Sigmoid colon (tissue), 7 donors: ENCODE measurements around the gene CTSO. TPM values are rescaled to one million over a fixed set of nuclear protein-coding genes. Genes with fewer than 3 reads are reported as not detected.

Source experiments
- DNase-seq: peaks from one replicate; pipeline ENCODE4 v3.0.0-alpha.2; 2019
- H3K27ac ChIP-seq, 4 donors: fragments of 200-600 bp; sonication (generic); one replicate each; pipeline ENCODE4 v1.5.1; 2016 to 2019; ENCODE audit warnings: mild to moderate bottlenecking in 1 of 4
- H3K27me3 ChIP-seq, 3 donors: fragments of 200-600 bp; sonication (generic); one replicate each; pipeline ENCODE4 v1.5.1; 2019; ENCODE audit warnings: mild to moderate bottlenecking in 1 of 3
- H3K36me3 ChIP-seq, 4 donors: fragments of 200-600 bp; sonication (generic); one replicate each; pipeline ENCODE4 v1.5.1; 2016 to 2019
- H3K4me1 ChIP-seq, 4 donors: fragments of 200-600 bp; sonication (generic); one replicate each; pipeline ENCODE4 v1.5.1; 2017 to 2019
- H3K4me3 ChIP-seq, 4 donors: fragments of 200-600 bp; sonication (generic); one replicate each; pipeline ENCODE4 v1.5.1; 2017 to 2019; ENCODE audit warnings: mild to moderate bottlenecking in 2 of 4, moderate library complexity in 1 of 4
- H3K9me3 ChIP-seq, 4 donors: fragments of 200-600 bp in 3 of 4; sonication (generic) in 3 of 4; one replicate each; pipeline versions ENCODE4 v1.5.1 to v1.6.1; 2013 to 2019
- EP300 ChIP-seq, 4 donors: sonication (generic); formaldehyde crosslinking; IDR thresholded peaks; one replicate each; pipeline ENCODE4 v1.6.1; 2017; ENCODE audit warnings: antibody characterized with exemption in 4 of 4
- POLR2A ChIP-seq, 2 donors: fragments of 450-650 bp; IDR thresholded peaks; one replicate each; pipeline ENCODE4 v1.6.1; 2016; ENCODE audit warnings: antibody characterized with exemption in 2 of 2, mild to moderate bottlenecking in 2 of 2, moderate library complexity in 2 of 2
- POLR2AphosphoS5 ChIP-seq, 4 donors: sonication (generic); formaldehyde crosslinking; IDR thresholded peaks; one replicate each; pipeline ENCODE4 v1.6.1; 2017; ENCODE audit warnings: antibody characterized with exemption in 4 of 4
- WGBS, 2 donors: extraction: QIAGEN DNeasy Blood & Tissue Kit; methylation state at CpG; one replicate each; pipeline ENCODE4 v1.1.7; 2013; 5-methylcytosine and 5-hydroxymethylcytosine counted together
- intact Hi-C: fragments of 100-400 bp; cut with DNase I; formaldehyde crosslinking; loops from one replicate; pipeline ENCODE4 v1.15.1; 2023
- polyA plus RNA-seq, 3 donors: library from polyadenylated mRNA; stranded (reverse); fragments of 200-250 nt; gene quantifications; one replicate each; pipeline ENCODE4 v1.2.3, GENCODE V29; 2013
- total RNA-seq, 4 donors: library from RNA; depleted of rRNA; stranded (reverse); fragments of >200 nt; gene quantifications; one replicate each; pipeline ENCODE4 v1.1.0, GENCODE V29; 2016
- TF ChIP-seq, protein P1 (sequence below), 4 experiments: fragments of 450-650 bp in 3 of 4; fragments of 200-600 bp in 1 of 4; IDR thresholded peaks; one replicate each; pipeline ENCODE4 v1.5.1; 2016 to 2019; ENCODE audit warnings: antibody characterized with exemption in 4 of 4, mild to moderate bottlenecking in 3 of 4, moderate library complexity in 2 of 4
- donor health status: healthy with polysubstance abuse.
- donor health status: Bipolar disorder and iron deficiency.
- donor health status: healthy.

Gene CTSO
- total and polyA plus RNA-seq, 7 donors, result 2.1 to 41.4 (median 26.0) TPM

DNA sequence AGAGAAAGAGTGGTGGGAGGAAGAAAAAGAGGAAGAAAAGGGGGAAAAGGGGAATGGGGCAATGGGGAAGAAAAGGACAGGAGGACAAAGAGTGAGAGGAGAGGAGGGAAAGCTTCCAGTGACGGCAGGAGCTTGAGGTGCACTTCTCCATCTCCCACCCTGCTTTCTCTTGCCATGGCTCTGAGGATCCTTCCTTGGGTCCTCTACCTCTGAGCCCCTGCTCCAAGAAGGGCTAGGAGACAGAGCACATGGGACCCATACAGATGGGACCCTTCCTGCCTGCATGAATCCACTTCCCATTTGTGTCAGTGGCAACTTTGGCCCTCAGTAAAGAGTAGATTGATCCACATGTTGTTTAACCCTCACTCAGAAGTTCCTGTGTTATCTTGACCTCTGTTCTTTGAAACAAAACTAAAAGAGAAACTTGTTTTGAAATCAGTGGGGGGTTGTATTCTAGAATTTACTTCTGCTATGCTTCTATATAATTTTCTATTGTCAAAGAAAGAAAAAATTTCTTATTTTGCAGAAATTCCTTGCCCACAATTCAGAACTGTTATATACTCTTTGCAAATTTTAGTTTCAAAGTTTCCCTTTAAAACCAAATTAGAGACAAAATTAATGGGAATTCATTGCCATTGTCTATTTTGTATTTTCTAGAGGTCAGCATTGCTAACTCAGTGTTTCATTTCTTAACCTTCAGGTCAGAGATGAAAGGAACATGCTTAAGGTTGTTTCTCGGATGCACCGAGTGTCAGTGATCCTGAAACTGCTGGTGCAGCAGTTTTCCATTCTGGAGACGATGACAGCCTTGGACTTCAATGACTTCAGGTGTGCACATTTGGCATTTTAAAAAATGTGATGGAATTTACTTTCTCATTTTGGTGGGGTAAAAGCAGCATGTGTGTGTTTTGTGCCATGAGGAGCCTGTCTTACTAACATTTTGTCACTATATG, 45.2 kb downstream of the CTSO start:
- DNase-seq, result no peak
- 87 to 92% methylated on average over 4 of the region's 4 CpGs for WGBS, 2 donors
- H3K27ac ChIP-seq, result no peak overlapping the region
- H3K4me1 ChIP-seq, result no peaks in the 10 kb centered on the region
- H3K4me3 ChIP-seq, result no peak overlapping the region
- intact Hi-C loops, result no loop called here
- no peaks in the 10 kb centered on the region for H3K27me3 ChIP-seq
- no peaks in the 10 kb centered on the region for H3K9me3 ChIP-seq
- no peaks in the 10 kb centered on the region for H3K36me3 ChIP-seq
- TF ChIP-seq, protein P1, sequence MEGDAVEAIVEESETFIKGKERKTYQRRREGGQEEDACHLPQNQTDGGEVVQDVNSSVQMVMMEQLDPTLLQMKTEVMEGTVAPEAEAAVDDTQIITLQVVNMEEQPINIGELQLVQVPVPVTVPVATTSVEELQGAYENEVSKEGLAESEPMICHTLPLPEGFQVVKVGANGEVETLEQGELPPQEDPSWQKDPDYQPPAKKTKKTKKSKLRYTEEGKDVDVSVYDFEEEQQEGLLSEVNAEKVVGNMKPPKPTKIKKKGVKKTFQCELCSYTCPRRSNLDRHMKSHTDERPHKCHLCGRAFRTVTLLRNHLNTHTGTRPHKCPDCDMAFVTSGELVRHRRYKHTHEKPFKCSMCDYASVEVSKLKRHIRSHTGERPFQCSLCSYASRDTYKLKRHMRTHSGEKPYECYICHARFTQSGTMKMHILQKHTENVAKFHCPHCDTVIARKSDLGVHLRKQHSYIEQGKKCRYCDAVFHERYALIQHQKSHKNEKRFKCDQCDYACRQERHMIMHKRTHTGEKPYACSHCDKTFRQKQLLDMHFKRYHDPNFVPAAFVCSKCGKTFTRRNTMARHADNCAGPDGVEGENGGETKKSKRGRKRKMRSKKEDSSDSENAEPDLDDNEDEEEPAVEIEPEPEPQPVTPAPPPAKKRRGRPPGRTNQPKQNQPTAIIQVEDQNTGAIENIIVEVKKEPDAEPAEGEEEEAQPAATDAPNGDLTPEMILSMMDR (IDR thresholded peaks at IDR 0.05), result no peak
- TF ChIP-seq POLR2A (IDR thresholded peaks at IDR 0.05) (no peak), EP300 (IDR thresholded peaks at IDR 0.05) (no peak), POLR2AphosphoS5 (IDR thresholded peaks at IDR 0.05) (no peak)

DNA sequence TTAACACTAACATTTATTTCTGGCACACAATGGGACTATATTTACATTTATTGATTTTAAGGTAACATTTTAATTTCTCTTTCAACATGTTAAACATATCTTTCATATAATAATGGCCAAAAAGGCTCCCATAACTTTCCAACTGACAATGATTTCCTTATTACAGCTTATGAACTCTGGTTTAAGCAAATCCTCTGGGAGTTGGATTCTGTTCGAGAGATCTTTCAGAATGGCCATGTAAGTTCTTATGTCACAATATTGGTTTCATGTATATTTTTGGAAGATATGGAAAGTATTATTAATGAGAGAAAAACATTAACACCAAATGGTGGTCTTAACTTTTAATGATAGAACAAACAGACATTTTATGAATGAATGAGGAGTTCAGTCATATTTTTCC, 46.1 kb downstream of the CTSO start:
- TF ChIP-seq POLR2A (IDR thresholded peaks at IDR 0.05), result no peak
- no peak for TF ChIP-seq EP300 (IDR thresholded peaks at IDR 0.05)
- no peak for TF ChIP-seq POLR2AphosphoS5 (IDR thresholded peaks at IDR 0.05)
- TF ChIP-seq, protein P1 (IDR thresholded peaks at IDR 0.05), result no peak
- H3K4me1 ChIP-seq, result no peaks in the 10 kb centered on the region
- intact Hi-C loops, result no loop called here
- H3K27me3 ChIP-seq, result no peaks in the 10 kb centered on the region
- H3K9me3 ChIP-seq, result no peaks in the 10 kb centered on the region
- no peaks in the 10 kb centered on the region for H3K36me3 ChIP-seq
- no peak for DNase-seq
- 85 to 88% methylated on average over 1 of the region's 1 CpG for WGBS, 2 donors
- no peak overlapping the region for H3K27ac ChIP-seq
- H3K4me3 ChIP-seq, result no peak overlapping the region

DNA sequence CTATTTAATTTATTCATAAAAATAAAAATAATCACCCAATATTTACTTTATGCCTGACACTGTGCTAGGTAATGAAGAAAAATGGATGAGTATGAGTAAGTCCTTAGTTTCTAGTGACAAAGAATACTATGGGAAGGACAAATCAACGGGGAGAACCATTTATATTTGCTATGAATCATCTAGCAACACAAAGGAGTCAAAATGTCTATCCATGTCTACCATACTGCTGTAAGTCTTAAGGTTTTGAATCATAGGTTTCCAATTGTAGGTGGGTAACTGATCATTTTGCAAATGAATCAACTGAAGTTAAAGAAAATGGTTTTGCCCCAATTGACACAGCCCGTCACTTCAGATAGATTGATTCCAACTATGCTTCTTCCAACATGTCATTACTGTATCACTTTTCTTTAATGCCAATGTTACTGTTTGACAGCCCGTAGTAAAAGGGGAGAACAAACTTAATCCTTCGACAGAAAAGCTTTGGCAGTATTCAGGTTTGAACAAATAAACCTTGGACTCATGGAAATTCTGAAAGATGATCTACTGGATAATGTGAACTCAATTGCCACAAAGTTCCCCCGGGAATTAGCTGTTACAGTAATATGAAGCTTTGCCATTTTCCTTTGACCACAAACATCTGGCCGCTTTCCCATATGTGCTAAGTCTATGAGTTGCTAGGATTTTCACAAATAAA, 47.0 kb downstream of the CTSO start:
- TF ChIP-seq POLR2AphosphoS5 (IDR thresholded peaks at IDR 0.05), result no peak
- TF ChIP-seq, protein P1 (IDR thresholded peaks at IDR 0.05), result no peak
- no peak for TF ChIP-seq POLR2A (IDR thresholded peaks at IDR 0.05)
- TF ChIP-seq EP300 (IDR thresholded peaks at IDR 0.05), result no peak
- whole genome bisulfite sequencing, 2 donors, result 45 to 67% methylated on average over 6 of the region's 6 CpGs
- Histone ChIP-seq H3K4me1 (no peaks in the 10 kb centered on the region), H3K36me3 (no peaks in the 10 kb centered on the region), H3K27ac (no peak overlapping the region), H3K27me3 (no peaks in the 10 kb centered on the region), H3K4me3 (no peak overlapping the region), H3K9me3 (no peaks in the 10 kb centered on the region)
- intact Hi-C loops, result no loop called here
- no peak for DNase-seq

DNA sequence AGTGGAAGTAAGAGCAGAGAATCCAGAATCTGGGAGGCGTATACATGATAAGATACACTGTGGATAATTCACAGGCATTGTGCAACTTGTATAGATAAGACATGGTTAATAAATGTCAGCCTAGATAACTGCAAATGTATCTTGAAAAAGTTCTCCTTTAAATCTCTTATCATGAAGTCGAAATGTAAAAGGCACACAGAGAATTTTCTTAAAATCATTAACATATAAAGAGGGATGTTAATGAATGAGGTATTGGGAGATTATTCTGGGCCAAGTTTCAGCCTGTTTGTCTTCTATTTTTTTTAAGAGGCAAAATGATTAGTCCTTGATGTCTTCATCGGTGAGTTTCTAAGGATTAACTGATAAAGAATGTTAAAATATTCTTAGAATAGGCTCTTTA, 49.3 kb downstream of the CTSO start:
- H3K27me3 ChIP-seq, result no peaks in the 10 kb centered on the region
- intact Hi-C loops, result no loop called here
- H3K9me3 ChIP-seq, result no peaks in the 10 kb centered on the region
- H3K27ac ChIP-seq, result no peak overlapping the region
- DNase-seq, result no peak
- no peaks in the 10 kb centered on the region for H3K36me3 ChIP-seq
- H3K4me1 ChIP-seq, result peaks cover 0 to 13% (median 5%) of the 10 kb centered on the region in 4 donors
- WGBS, 2 donors, result 15 to 60% methylated on average over 3 of the region's 3 CpGs
- H3K4me3 ChIP-seq, result no peak overlapping the region
- no peak for TF ChIP-seq EP300 (IDR thresholded peaks at IDR 0.05)
- TF ChIP-seq POLR2A (IDR thresholded peaks at IDR 0.05), result no peak
- TF ChIP-seq POLR2AphosphoS5 (IDR thresholded peaks at IDR 0.05), result no peak
- TF ChIP-seq, protein P1 (IDR thresholded peaks at IDR 0.05), result no peak
